KMS-11 (cell line): ENCODE results near the gene PLXND1.

Experiments used
- H2AFZ ChIP-seq: fragments of 200-600 bp; sonication (generic); 2 replicates; pipeline ENCODE4 v1.6.1; 2016; ENCODE audit warnings: antibody characterized with exemption, mixed run types, low read depth
- H3K27ac ChIP-seq: fragments of 200-600 bp; sonication (generic); 2 replicates; pipeline ENCODE4 v1.6.1; 2016; ENCODE audit warnings: mild to moderate bottlenecking, mixed run types
- H3K27me3 ChIP-seq: fragments of 200-600 bp; sonication (generic); 2 replicates; pipeline ENCODE4 v1.6.1; 2017; ENCODE audit warnings: mild to moderate bottlenecking, low read depth, mixed run types, moderate library complexity; ENCODE audit not compliant: insufficient read depth
- H3K36me3 ChIP-seq: fragments of 200-600 bp; sonication (generic); 2 replicates; pipeline ENCODE4 v1.6.1; 2017; ENCODE audit warnings: mild to moderate bottlenecking, mixed run types; ENCODE audit not compliant: insufficient read depth
- H3K4me1 ChIP-seq: fragments of 200-600 bp; sonication (generic); 2 replicates; pipeline ENCODE4 v1.6.1; 2016; ENCODE audit warnings: mild to moderate bottlenecking, low read depth, mixed run types; ENCODE audit not compliant: poor library complexity, severe bottlenecking
- H3K4me2 ChIP-seq: fragments of 200-600 bp; sonication (generic); 2 replicates; pipeline ENCODE4 v1.7.0; 2016; ENCODE audit warnings: mild to moderate bottlenecking, mixed run types
- H3K4me3 ChIP-seq: fragments of 200-600 bp; sonication (generic); IDR thresholded peaks from 2 replicates; pipeline ENCODE4 v1.6.1; 2017; ENCODE audit warnings: low read depth, low read length, mixed read lengths; ENCODE audit not compliant: insufficient read depth
- H3K79me2 ChIP-seq: fragments of 200-600 bp; sonication (generic); 2 replicates; pipeline ENCODE4 v1.6.1; 2016; ENCODE audit warnings: low read depth, mixed run types; ENCODE audit not compliant: insufficient read depth
- H3K9ac ChIP-seq: fragments of 200-600 bp; sonication (generic); 2 replicates; pipeline ENCODE4 v1.6.1; 2016; ENCODE audit warnings: mild to moderate bottlenecking, mixed run types
- H4K20me1 ChIP-seq: fragments of 200-600 bp; sonication (generic); 2 replicates; pipeline ENCODE4 v1.6.1; 2016; ENCODE audit warnings: mild to moderate bottlenecking, mixed run types; ENCODE audit not compliant: insufficient read depth
- CTCF ChIP-seq: fragments of 200-600 bp; sonication (generic); conservative IDR thresholded peaks from 2 replicates; pipeline ENCODE4 v1.6.1; 2017; ENCODE audit warnings: low read depth, mild to moderate bottlenecking, antibody characterized with exemption, low read length, moderate library complexity, mixed read lengths

PLXND1 gene

GRCh38 chr3:129562803-129563202 lies 43.7 kb downstream of the PLXND1 start:
- TF ChIP-seq CTCF: no peak
- Histone ChIP-seq H3K4me3 (no peak overlapping the region), H3K27ac (no peak overlapping the region), H3K36me3 (no peaks in the 10 kb centered on the region), H3K9ac (no peak overlapping the region), H3K4me2 (no peak overlapping the region), H2AFZ (no peak overlapping the region), H4K20me1 (no peaks in the 10 kb centered on the region), H3K27me3 (no peaks in the 10 kb centered on the region), H3K79me2 (no peaks in the 10 kb centered on the region), H3K4me1 (peaks cover 6% of the 10 kb centered on the region)

- H3K9ac ChIP-seq: no peak overlapping the region
- no peaks in the 10 kb centered on the region for H3K79me2 ChIP-seq
- no peak overlapping the region for H3K27ac ChIP-seq
- peaks cover 6% of the 10 kb centered on the region for H3K4me1 ChIP-seq
- H2AFZ ChIP-seq: no peak overlapping the region
- H4K20me1 ChIP-seq: no peaks in the 10 kb centered on the region
- no peaks in the 10 kb centered on the region for H3K36me3 ChIP-seq
- H3K4me3 ChIP-seq: no peak overlapping the region
- H3K4me2 ChIP-seq: no peak overlapping the region
- no peaks in the 10 kb centered on the region for H3K27me3 ChIP-seq
- no peak for TF ChIP-seq CTCF
Measured at GRCh38 chr3:129561619-129562248, 44.7 kb downstream of the PLXND1 start.

- no peak overlapping the region for H2AFZ ChIP-seq
- H3K4me3 ChIP-seq: no peak overlapping the region
- no peaks in the 10 kb centered on the region for H3K27me3 ChIP-seq
- H3K4me2 ChIP-seq: no peak overlapping the region
- H3K9ac ChIP-seq: no peak overlapping the region
- H3K27ac ChIP-seq: no peak overlapping the region
- no peak for TF ChIP-seq CTCF
- H3K36me3 ChIP-seq: no peaks in the 10 kb centered on the region
- peaks cover 6% of the 10 kb centered on the region for H3K4me1 ChIP-seq
- H4K20me1 ChIP-seq: no peaks in the 10 kb centered on the region
- no peaks in the 10 kb centered on the region for H3K79me2 ChIP-seq
Measured at GRCh38 chr3:129560911-129561594, 45.4 kb downstream of the PLXND1 start.

GRCh38 chr3:129560269-129560787 lies 46.1 kb downstream of the PLXND1 start:
- no peak overlapping the region for H3K27ac ChIP-seq
- H3K9ac ChIP-seq: no peak overlapping the region

More at GRCh38 chr3:129560269-129560787, 46.1 kb downstream of the PLXND1 start:
- H2AFZ ChIP-seq: no peak overlapping the region
- H3K36me3 ChIP-seq: no peaks in the 10 kb centered on the region
- H3K4me2 ChIP-seq: no peak overlapping the region
- H3K4me1 ChIP-seq: peaks cover 6% of the 10 kb centered on the region
- no peak for TF ChIP-seq CTCF
- H4K20me1 ChIP-seq: no peaks in the 10 kb centered on the region
- no peaks in the 10 kb centered on the region for H3K27me3 ChIP-seq
- H3K4me3 ChIP-seq: no peak overlapping the region
- H3K79me2 ChIP-seq: no peaks in the 10 kb centered on the region
